CD4-positive, alpha-beta T cell treated with Interleukin-15 for 4 hours (primary cell): ENCODE data around the gene AVPR2.

ENCODE experiments used
- DNase-seq: peaks from one replicate; pipeline ENCODE4 v3.0.0-alpha.2; 2020; ENCODE audit warnings: low spot score

The AVPR2 gene

GRCh38 chrX:153913701-153914100 lies 9.2 kb downstream of the AVPR2 start:
- DNase-seq = no peak

DNA sequence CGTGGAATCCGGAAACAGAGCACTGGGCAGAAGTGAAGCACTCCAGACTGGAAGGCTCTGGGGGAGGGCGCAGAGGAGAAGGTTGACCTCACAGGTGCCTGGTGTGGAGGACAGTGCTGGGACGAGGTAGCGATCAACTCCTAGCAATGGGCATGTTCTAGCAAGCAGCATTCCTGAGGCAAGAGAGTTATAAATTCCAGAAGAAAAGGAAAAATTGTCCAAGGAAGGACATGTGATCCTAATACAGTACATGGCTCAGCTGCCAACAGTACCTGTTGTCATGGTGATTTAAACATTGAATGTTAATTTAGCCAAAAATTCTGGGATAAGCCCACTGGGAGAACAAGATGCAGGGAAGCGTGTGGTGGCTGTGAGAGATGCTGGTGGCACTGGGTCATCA lies 13.4 kb downstream of the AVPR2 start:
- no peak for DNase-seq

DNA sequence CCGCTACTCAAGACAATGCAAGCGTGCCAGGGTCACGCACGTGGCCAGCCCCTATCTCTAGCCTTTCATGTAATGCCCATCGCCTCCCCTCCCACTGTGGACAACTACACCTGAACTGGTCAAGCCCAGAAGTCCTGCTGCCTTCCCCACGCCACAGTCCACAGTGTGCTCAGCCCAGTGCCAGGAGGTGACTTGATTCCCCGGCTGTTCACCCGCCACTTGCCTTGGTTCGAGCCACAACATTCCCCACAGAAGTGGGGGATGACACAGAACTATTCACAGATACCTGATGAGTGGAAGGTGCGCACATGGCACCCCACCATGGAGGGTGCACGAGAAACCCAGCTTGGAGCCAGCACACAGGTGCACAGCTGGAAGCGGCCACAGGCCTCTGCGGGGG lies 14.8 kb downstream of the AVPR2 start:
- no peak for DNase-seq

GRCh38 chrX:153920546-153920945 lies 16.1 kb downstream of the AVPR2 start:
- DNase-seq = no peak

GRCh38 chrX:153921070-153921469 lies 16.6 kb downstream of the AVPR2 start:
- DNase-seq = no peak

DNA sequence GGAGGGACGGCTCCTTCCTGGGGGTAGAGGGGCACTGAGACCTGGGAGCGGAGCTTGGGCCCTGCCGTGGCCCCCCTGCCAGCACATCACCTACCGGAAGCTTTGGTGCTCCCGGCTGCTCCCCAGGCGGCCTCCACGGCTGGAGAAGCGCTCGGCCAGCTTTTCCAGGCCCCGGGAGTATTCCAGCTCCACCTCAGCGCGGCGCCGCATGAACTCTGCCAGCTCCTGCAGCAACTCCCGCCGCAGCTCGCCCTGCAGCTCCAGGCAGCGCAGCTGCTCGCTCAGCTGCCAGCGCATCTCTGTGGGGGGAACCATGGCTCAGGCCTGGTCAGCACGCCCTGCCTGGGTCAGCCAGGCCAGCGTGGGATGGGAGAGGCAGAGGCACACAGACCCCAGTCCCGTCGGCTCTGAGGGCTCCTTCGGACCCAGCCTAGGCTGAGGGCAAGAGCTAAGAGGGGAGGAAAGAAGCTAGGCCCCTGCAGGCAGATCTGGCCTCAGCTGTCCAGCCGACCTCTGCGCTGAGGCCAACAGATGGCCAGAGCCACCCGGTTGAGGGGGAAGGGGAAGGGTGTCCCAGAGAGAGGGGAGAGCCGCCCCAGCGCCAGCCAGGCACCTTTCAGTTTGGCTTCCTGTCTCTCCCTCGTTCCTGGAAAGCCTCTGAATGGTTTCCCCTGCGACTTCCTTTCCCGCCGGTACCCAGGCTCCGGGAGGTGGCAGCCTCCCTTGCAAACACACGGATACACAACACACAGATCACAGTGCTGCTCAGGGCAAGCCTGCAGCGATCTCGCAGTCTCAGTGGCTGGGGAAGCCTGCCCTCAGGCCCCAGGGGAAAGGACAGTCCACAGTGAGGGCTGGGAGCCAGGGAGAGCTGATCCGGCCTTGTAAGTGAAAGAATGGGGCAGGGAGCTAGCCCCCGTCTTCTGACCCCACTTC lies 17.3 kb downstream of the AVPR2 start:
- peak; percentile 29 for DNase-seq

DNA sequence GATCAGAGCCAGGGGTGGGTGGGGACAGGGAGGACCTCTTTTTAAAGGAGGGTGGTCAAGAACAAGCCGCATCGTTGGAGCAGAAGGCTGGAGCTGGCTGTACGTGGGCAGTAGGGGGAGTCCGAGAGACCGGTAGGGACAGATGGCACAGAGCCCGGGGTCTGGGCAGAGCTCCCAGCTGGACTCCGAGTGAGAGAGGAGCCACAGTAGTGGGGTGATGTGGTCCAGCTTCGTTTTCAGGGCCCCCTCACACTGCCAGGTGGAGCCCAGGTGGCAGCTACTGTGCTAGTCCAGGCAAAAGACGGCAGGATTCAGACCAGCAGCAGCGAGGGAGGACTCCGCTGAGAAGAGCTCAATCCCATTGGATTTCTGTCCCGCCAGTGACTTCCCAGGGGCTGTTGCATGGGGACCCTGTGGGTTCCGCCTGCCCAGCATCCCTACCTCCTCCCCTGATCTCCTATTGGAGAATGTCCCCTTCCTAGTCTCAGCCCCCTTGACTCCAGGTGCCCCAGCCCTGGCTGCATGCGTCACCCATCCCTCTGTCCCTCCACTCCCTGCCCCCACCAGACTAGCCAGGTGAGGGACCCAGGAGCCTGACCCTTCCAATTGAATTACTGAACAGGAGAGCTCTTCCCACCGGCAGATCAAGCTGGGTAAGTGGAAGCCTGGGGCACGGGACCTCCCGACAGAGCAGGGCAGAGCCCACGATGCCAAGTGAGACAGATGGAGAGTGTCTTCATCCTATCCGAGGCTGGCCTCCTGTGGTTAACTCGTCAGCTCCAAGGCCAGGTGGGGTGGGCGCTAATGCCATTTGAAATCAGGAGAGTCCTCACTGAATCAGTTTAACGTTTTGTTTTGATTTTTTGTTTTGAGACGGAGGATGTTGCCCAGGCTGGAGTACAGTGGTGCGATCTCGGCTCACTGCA lies 18.7 kb downstream of the AVPR2 start:
- no peak for DNase-seq

GRCh38 chrX:153924149-153924861 lies 19.8 kb downstream of the AVPR2 start:
- peak; percentile 37 for DNase-seq

DNA sequence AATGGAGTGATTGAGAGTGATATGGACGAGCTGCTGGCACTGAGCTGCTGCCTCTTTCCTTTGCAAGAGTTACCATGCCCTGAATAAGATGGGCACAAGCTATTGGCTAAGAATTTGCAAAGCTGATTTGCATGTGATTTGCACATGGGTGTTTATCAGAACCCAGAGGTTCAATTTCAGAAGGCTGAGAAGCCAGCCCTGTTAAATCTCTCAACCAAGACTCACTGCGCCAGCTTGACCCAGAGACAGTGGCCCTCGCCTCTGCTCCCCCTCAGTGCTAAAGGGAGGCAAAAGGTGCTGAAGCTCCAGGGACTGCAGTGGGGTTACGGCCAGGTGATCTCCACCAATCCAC lies 20.9 kb downstream of the AVPR2 start:
- DNase-seq = no peak

DNA sequence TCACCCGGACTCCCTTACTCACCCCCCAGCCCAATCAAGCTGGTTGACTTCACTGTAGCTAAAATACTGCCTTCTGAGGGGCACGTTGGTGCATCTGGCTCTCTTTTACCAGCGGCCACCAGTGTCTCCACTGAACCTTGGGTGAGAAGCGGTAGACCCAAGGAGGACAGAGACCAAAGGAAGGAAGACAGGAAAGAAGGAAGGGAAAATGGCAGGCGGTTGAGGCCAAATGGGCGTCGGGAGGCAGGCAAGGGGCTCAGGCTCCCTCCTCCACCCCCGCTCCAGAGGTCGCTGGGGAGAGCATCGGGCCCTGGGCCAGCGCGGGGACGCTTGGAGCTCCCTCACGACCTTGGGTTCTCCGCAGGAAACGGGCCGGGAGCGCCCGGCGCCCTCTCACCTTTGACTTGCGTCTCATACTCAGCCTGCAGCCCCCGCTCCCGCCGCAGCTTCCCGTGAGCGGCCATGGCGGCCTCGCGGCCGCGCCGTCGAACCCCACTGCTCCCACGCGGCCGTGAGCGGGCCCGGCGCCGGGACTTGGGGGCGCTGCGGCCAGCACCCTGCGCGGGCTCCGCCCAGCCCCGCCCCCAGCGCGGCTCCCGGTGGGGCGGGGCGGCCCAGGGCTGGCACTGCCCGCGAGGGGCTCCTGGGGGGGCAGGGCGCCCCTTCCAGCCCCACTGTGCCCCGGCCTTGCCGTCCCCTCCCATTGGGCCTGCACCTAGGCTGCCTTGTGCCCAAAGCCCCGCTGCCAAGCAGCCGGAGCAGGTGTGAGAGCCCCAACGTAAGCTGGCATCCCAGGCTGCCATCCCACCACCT lies 21.5 kb downstream of the AVPR2 start, which contains the start of gene ARHGAP4:
ARHGAP4 (minus strand) TSS at position 526 of the 813 bp plus-strand sequence; CDS start at position 464, 62 bp downstream.
- peak; percentile 28 for DNase-seq

DNA sequence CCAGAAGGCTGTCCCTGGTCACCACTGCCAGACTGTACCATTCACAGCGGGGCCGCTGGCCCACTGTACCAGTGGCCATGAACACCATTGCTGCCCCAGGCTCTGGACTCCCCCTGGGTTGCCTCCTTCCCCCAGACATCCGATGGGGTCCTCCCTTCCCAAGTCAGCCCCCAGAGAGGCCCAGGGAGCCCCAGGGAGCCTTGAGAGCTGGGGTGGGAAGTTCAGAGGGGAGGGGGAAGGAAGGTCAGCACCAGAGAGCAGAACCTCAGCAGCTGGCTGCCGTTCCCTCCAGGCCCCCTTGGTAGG lies 22.0 kb downstream of the AVPR2 start:
- no peak for DNase-seq

GRCh38 chrX:153926858-153927671 lies 22.6 kb downstream of the AVPR2 start:
- DNase-seq = peak; percentile 78

- no peak for DNase-seq
Measured at GRCh38 chrX:153927672-153927921, 23.1 kb downstream of the AVPR2 start.

- DNase-seq = peak; percentile 94
Measured at GRCh38 chrX:153927922-153928760, 23.7 kb downstream of the AVPR2 start.

- DNase-seq = no peak
Measured at GRCh38 chrX:153928846-153929245, 24.4 kb downstream of the AVPR2 start.

DNA sequence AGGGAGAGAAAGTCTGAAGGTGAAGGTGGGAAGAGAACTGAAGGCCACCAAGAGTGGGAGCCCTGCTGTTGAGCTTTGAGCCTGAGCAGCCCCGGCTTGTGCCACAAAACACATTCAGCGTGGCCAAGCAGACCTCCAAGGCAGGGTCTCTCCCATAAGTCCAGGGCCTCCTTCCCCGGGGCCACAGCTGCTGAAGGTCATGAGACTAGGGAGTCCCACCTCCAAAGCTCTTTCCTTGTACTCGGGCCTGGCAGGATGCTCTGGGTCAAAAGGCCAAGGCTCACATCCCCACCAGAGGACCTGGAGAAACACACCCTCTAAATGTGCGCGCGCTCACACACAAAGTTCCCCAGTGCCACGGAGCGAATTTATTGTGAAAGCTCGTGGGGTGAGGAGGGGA lies 25.1 kb downstream of the AVPR2 start:
- no peak for DNase-seq

- no peak for DNase-seq
Measured at GRCh38 chrX:153930011-153930910, 25.8 kb downstream of the AVPR2 start.

GRCh38 chrX:153931151-153931550 lies 26.7 kb downstream of the AVPR2 start:
- DNase-seq = no peak

DNA sequence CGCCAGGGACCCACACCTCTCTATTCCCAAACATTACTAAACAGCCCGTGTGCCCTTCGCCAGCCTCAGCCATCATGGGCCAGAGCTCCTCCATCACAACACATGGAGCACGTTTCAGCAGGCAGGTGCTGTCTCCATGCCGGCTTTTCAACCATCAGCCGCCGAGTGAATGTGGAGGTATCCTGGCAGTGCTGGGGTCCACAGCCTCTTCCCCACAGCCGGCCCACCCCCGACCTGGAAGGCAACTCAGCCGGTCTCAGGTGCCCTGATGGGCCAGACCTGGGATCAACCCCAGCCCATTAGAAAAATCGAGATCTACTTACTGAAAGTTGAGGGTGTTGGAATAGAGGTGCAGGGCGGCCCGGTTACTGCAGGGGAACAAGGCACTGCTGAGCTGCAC lies 27.3 kb downstream of the AVPR2 start:
- no peak for DNase-seq
